Liver (tissue), 9 donors: Measurements from ENCODE around the gene HSBP1. TPM values are rescaled to one million over a fixed set of nuclear protein-coding genes. Genes with fewer than 3 reads are reported as not detected.

ENCODE experiments used
- DNase-seq: peaks from one replicate; pipeline ENCODE4 v3.0.0-alpha.2; 2017; ENCODE audit warnings: low spot score
- H3K27ac ChIP-seq, 2 donors: one replicate each; pipeline ENCODE4 v1.7.0; 2013; ENCODE audit warnings: inconsistent platforms in 2 of 2, low read length in 2 of 2, control low read depth in 1 of 2, low read depth in 1 of 2, mild to moderate bottlenecking in 1 of 2
- H3K27me3 ChIP-seq, 4 donors: one replicate each; pipeline versions ENCODE4 v1.6.1 to v1.7.0; 2013; ENCODE audit warnings: low read length in 3 of 4, inconsistent platforms in 1 of 4, mild to moderate bottlenecking in 1 of 4, moderate library complexity in 1 of 4; ENCODE audit not compliant: control insufficient read depth in 4 of 4, insufficient read depth in 4 of 4
- H3K36me3 ChIP-seq, 4 donors: one replicate each; pipeline versions ENCODE4 v1.6.1 to v1.7.0; 2013; ENCODE audit warnings: low read length in 3 of 4, mild to moderate bottlenecking in 3 of 4, low read depth in 1 of 4, moderate library complexity in 1 of 4; ENCODE audit not compliant: control insufficient read depth in 4 of 4, insufficient read depth in 3 of 4
- H3K4me1 ChIP-seq, 4 donors: one replicate each; pipeline versions ENCODE4 v1.6.1 to v1.7.0; 2013; ENCODE audit warnings: low read length in 3 of 4, mild to moderate bottlenecking in 3 of 4, moderate library complexity in 1 of 4; ENCODE audit not compliant: control insufficient read depth in 4 of 4, insufficient read depth in 4 of 4
- H3K4me3 ChIP-seq, 3 donors: one replicate each; pipeline versions ENCODE4 v1.6.1 to v1.7.0; 2013; ENCODE audit warnings: low read length in 3 of 3, control low read depth in 1 of 3, low read depth in 1 of 3, mild to moderate bottlenecking in 1 of 3
- H3K9ac ChIP-seq, 2 donors: one replicate each; pipeline ENCODE4 v1.7.0; 2013; ENCODE audit warnings: low read length in 2 of 2, mild to moderate bottlenecking in 2 of 2, moderate library complexity in 2 of 2, control low read depth in 1 of 2, low read depth in 1 of 2
- H3K9me3 ChIP-seq, 4 donors: one replicate each; pipeline versions ENCODE4 v1.6.1 to v1.7.0; 2013; ENCODE audit warnings: low read length in 3 of 4; ENCODE audit not compliant: control insufficient read depth in 4 of 4
- CTCF ChIP-seq: fragments of 150-350 bp; IDR thresholded peaks from 2 replicates; pipeline ENCODE4 v1.5.1; 2017; ENCODE audit warnings: improper control_type of control experiment, low read depth, low read length; ENCODE audit not compliant: missing input control
- EGR1 ChIP-seq, 2 donors: IDR thresholded peaks; 2 replicates each; pipeline ENCODE4 v1.6.1; 2016 to 2018; ENCODE audit warnings: antibody characterized with exemption in 2 of 2, low read depth in 2 of 2
- FOXA1 ChIP-seq: IDR thresholded peaks from 2 replicates; pipeline ENCODE4 v1.6.1; 2016; ENCODE audit warnings: antibody characterized with exemption
- FOXA2 ChIP-seq: IDR thresholded peaks from 2 replicates; pipeline ENCODE4 v1.6.1; 2016; ENCODE audit warnings: antibody characterized with exemption
- GABPA ChIP-seq, 2 donors: IDR thresholded peaks in 1 of 2; conservative IDR thresholded peaks in 1 of 2; 2 replicates each; pipeline ENCODE4 v1.6.1; 2016; ENCODE audit warnings: antibody characterized with exemption in 2 of 2, mild to moderate bottlenecking in 1 of 2, moderate library complexity in 1 of 2
- HNF4A ChIP-seq, 2 donors: conservative IDR thresholded peaks; 2 replicates each; pipeline ENCODE4 v1.6.1; 2016; ENCODE audit warnings: antibody characterized with exemption in 2 of 2, mild to moderate bottlenecking in 2 of 2
- HNF4G ChIP-seq: IDR thresholded peaks from 2 replicates; pipeline ENCODE4 v1.6.1; 2016; ENCODE audit warnings: antibody characterized with exemption
- JUND ChIP-seq, 2 donors: IDR thresholded peaks; 2 replicates each; pipeline ENCODE4 v1.6.1; 2016; ENCODE audit warnings: antibody characterized with exemption in 2 of 2
- MAX ChIP-seq: IDR thresholded peaks from 2 replicates; pipeline ENCODE4 v1.6.1; 2016; ENCODE audit warnings: antibody characterized with exemption
- NR2F2 ChIP-seq: IDR thresholded peaks from 2 replicates; pipeline ENCODE4 v1.6.1; 2016; ENCODE audit warnings: antibody characterized with exemption
- RAD21 ChIP-seq, 2 donors: IDR thresholded peaks; 2 replicates each; pipeline ENCODE4 v1.6.1; 2016; ENCODE audit warnings: antibody characterized with exemption in 2 of 2, mild to moderate bottlenecking in 2 of 2
- REST ChIP-seq: IDR thresholded peaks from 2 replicates; pipeline ENCODE4 v1.6.1; 2016; ENCODE audit warnings: antibody characterized with exemption, mild to moderate bottlenecking
- RXRA ChIP-seq, 2 donors: IDR thresholded peaks; 2 replicates each; pipeline ENCODE4 v1.6.1; 2017 to 2018; ENCODE audit warnings: antibody characterized with exemption in 2 of 2, mild to moderate bottlenecking in 1 of 2
- SP1 ChIP-seq: IDR thresholded peaks from 2 replicates; pipeline ENCODE4 v1.6.1; 2018; ENCODE audit warnings: antibody characterized with exemption, mild to moderate bottlenecking
- TAF1 ChIP-seq: conservative IDR thresholded peaks from 2 replicates; pipeline ENCODE4 v1.6.1; 2016; ENCODE audit warnings: antibody characterized with exemption, mild to moderate bottlenecking
- YY1 ChIP-seq: IDR thresholded peaks from 2 replicates; pipeline ENCODE4 v1.6.1; 2016; ENCODE audit warnings: antibody characterized with exemption, mild to moderate bottlenecking
- ZBTB33 ChIP-seq: IDR thresholded peaks from 2 replicates; pipeline ENCODE4 v1.6.1; 2016; ENCODE audit warnings: antibody characterized with exemption
- WGBS: extraction: QIAGEN DNeasy Blood & Tissue Kit; methylation state at CpG from one replicate; pipeline ENCODE4 v1.1.7; 2013; 5-methylcytosine and 5-hydroxymethylcytosine counted together
- polyA plus RNA-seq, 2 donors: library from polyadenylated mRNA; stranded (reverse) in 1 of 2; unstranded in 1 of 2; fragments of 200-250 nt in 1 of 2; fragments of >200 nt in 1 of 2; fragmentation: Nextera tagmentation in 1 of 2; extraction: Ambion mirVana in 1 of 2; gene quantifications; one replicate each; pipeline versions ENCODE4 v1.2.1 to v1.2.3, GENCODE V29; 2013 to 2015
- total RNA-seq, 2 donors: library from RNA; depleted of rRNA; stranded (reverse); fragments of >200 nt; gene quantifications; one replicate each; pipeline ENCODE4 v1.2.3, GENCODE V29; 2014
- TF ChIP-seq, protein P1 (sequence below): IDR thresholded peaks from 2 replicates; pipeline ENCODE4 v1.6.1; 2016; ENCODE audit warnings: antibody characterized with exemption
- donor health status: healthy.
- donor health status: healthy.
- donor health status: healthy.
- donor health status: healthy.
- donor health status: healthy.

HSBP1 gene
- total and polyA plus RNA-seq, 4 donors: 5.1 to 106 (median 38.3) TPM

DNA sequence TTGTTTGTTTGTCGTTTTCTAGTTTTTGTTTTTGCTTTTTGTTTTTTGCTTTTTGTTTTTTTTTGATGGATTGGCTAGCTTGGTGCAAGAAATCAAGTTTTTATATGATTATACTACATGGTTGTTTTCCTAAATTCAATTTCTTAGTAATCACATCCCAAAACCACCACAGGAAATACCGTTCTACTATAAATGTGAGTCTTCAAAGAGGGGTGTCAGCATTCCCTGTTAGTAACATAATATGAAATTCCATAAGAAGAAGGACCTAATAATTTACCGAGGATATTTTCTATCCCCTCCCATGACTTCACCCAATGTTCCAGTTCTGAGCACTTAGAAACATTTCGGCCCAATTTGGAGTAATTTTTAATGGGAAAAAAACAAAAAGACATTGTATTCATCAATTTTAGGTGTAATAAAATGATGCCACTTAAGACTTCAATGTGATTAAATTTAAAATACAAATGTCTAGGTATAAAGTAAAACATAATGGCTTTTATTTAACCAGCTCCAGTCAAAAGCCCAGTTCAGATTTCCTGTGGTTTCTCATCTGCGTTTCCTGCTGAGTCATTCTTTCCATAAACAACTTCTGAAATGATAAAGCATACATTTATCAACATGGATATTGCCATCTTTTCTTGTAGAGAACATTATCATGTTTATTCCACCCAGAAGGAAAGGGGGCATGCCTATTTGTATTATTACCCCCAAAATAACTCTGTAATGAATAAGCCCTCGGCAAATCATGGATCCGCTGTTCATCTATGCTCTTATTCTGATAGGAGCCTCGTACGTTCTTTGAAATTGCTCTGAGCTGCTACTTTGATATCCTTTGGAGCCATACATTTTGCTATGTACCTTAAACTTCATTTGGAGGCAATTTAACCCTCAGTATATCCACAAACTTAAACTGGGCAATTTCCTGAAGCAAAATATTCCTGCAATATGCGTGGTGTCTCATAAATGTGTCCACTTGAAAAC, 28.1 kb downstream of the HSBP1 start:
- H3K36me3 ChIP-seq: no peaks in the 10 kb centered on the region
- H3K9ac ChIP-seq: no peak overlapping the region
- WGBS: 73% methylated on average over 10 of the region's 10 CpGs
- no peaks in the 10 kb centered on the region for H3K4me1 ChIP-seq
- no peak for DNase-seq
- no peaks in the 10 kb centered on the region for H3K9me3 ChIP-seq
- H3K27me3 ChIP-seq: no peaks in the 10 kb centered on the region
- no peak for TF ChIP-seq EGR1 (IDR thresholded peaks at IDR 0.05; ENCODE audit: low read depth in 2 of 2)
- TF ChIP-seq JUND (IDR thresholded peaks at IDR 0.05): peak; percentile 61 to 62
- H3K27ac ChIP-seq: no peak overlapping the region
- no peak overlapping the region for H3K4me3 ChIP-seq

DNA sequence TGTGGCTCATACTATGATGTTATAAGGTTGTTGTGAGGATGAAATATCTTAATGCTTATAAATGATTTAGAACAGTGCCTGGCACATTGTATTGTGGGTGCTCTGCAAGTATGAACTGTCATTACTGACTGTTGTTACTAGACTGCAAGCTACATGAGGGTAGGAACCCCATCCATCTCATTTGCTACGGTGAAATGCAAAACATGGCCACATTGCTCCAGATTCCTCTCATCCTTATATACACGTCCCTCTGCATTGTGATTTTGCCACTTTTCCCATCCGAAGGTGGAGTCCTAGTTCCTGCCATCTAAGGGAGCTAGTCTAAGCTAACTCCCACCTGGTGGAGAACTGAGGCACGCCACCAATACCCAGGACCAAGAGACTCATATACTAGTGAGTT, 29.8 kb downstream of the HSBP1 start:
- no peak overlapping the region for H3K27ac ChIP-seq
- H3K9me3 ChIP-seq: no peaks in the 10 kb centered on the region
- H3K36me3 ChIP-seq: no peaks in the 10 kb centered on the region
- TF ChIP-seq HNF4G (no peak), ZBTB33 (no peak), CTCF (no peak), NR2F2 (no peak), REST (no peak), EGR1 (IDR thresholded peaks at IDR 0.05; ENCODE audit: low read depth in 2 of 2) (no peak), RAD21 (IDR thresholded peaks at IDR 0.05) (no peak), JUND (IDR thresholded peaks at IDR 0.05) (no peak), FOXA1 (no peak), YY1 (no peak), SP1 (no peak), HNF4A (conservative IDR thresholded peaks at IDR 0.05) (no peak), RXRA (IDR thresholded peaks at IDR 0.05) (no peak), FOXA2 (no peak), MAX (no peak), TAF1 (no peak), GABPA (IDR thresholded peaks at IDR 0.05 in 1 of 2, conservative IDR thresholded peaks at IDR 0.05 in 1 of 2) (no peak)
- TF ChIP-seq, protein P1, sequence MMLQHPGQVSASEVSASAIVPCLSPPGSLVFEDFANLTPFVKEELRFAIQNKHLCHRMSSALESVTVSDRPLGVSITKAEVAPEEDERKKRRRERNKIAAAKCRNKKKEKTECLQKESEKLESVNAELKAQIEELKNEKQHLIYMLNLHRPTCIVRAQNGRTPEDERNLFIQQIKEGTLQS: no peak
- H3K9ac ChIP-seq: no peak overlapping the region
- 87% methylated on average over 4 of the region's 4 CpGs for WGBS
- no peak for DNase-seq
- no peaks in the 10 kb centered on the region for H3K4me1 ChIP-seq
- no peak overlapping the region for H3K4me3 ChIP-seq
- no peaks in the 10 kb centered on the region for H3K27me3 ChIP-seq
